Osteoblast (primary cell): ENCODE results near the gene PRKCSH. TPM values are rescaled to one million over a fixed set of nuclear protein-coding genes. Genes with fewer than 3 reads are reported as not detected.
"Not testable (repeated sequence)": the region's sequence is repeated elsewhere in the genome, so short reads cannot be mapped to it uniquely, and the experiment has no call there.

Experiments used
- DNase-seq: peaks from one replicate; pipeline ENCODE4 v3.0.0; 2011; ENCODE audit warnings: low spot score, mixed read lengths; ENCODE audit not compliant: insufficient read length; ENCODE audit errors: missing footprints
- H2AFZ ChIP-seq: 2 replicates; pipeline ENCODE4 v1.6.0; 2011; ENCODE audit warnings: mild to moderate bottlenecking, low read length
- H3K27ac ChIP-seq: 2 replicates; pipeline ENCODE4 v1.5.1; 2011; ENCODE audit warnings: mild to moderate bottlenecking, low read depth, low read length, moderate library complexity
- H3K27me3 ChIP-seq: 2 replicates; pipeline ENCODE4 v1.6.0; 2012; ENCODE audit warnings: mild to moderate bottlenecking, control low read depth, inconsistent platforms, low read length, moderate library complexity; ENCODE audit not compliant: insufficient read depth
- H3K36me3 ChIP-seq: 2 replicates; pipeline ENCODE4 v1.5.1; 2011; ENCODE audit warnings: mild to moderate bottlenecking, low read length, control low read depth, moderate library complexity; ENCODE audit not compliant: insufficient read depth
- H3K4me1 ChIP-seq: 2 replicates; pipeline ENCODE4 v1.5.1; 2011; ENCODE audit warnings: mild to moderate bottlenecking, low read length, control low read depth, moderate library complexity; ENCODE audit not compliant: insufficient read depth
- H3K4me2 ChIP-seq: 2 replicates; pipeline ENCODE4 v1.6.0; 2011; ENCODE audit warnings: mild to moderate bottlenecking, low read length; ENCODE audit not compliant: insufficient read depth
- H3K4me3 ChIP-seq: fragments of 200-600 bp; sonication (generic); 3 replicates; pipeline ENCODE4 v1.5.1; 2012; ENCODE audit warnings: mild to moderate bottlenecking, low read length, inconsistent platforms; ENCODE audit not compliant: insufficient read depth
- H3K79me2 ChIP-seq: 2 replicates; pipeline ENCODE4 v1.6.0; 2012; ENCODE audit warnings: mild to moderate bottlenecking, low read length, control low read depth, inconsistent platforms; ENCODE audit not compliant: insufficient read depth
- H3K9me3 ChIP-seq: 2 replicates; pipeline ENCODE4 v1.5.1; 2011; ENCODE audit warnings: low read depth, low read length, control low read depth
- H4K20me1 ChIP-seq: 2 replicates; pipeline ENCODE4 v1.6.0; 2012; ENCODE audit warnings: mild to moderate bottlenecking, low read length, control low read depth; ENCODE audit not compliant: insufficient read depth
- CTCF ChIP-seq: IDR thresholded peaks from 2 replicates; pipeline ENCODE4 v1.5.1; 2011; ENCODE audit warnings: mild to moderate bottlenecking, low read depth, low read length, moderate library complexity; ENCODE audit errors: extremely low read depth
- total RNA-seq: library from RNA; depleted of rRNA; stranded (reverse); fragments of >200 nt; gene quantifications from 2 replicates; pipeline ENCODE4 v1.2.3, GENCODE V29; 2012

The PRKCSH gene
- total RNA-seq, 1 donor: 117 TPM

GRCh38 chr19:11456659-11457058 lies 21.2 kb downstream of the PRKCSH start:
- Histone ChIP-seq H3K79me2 (no peaks in the 10 kb centered on the region), H3K9me3 (no peaks in the 10 kb centered on the region), H3K4me3 (no peak overlapping the region), H3K36me3 (no peaks in the 10 kb centered on the region), H3K4me2 (no peak overlapping the region), H3K27ac (no peak overlapping the region), H3K4me1 (no peaks in the 10 kb centered on the region), H3K27me3 (no peaks in the 10 kb centered on the region), H2AFZ (no peak overlapping the region), H4K20me1 (no peaks in the 10 kb centered on the region)
- TF ChIP-seq CTCF: no peak
- no peak for DNase-seq

- no peaks in the 10 kb centered on the region for H3K36me3 ChIP-seq
- H3K4me3 ChIP-seq: no peak overlapping the region
- H3K9me3 ChIP-seq: no peaks in the 10 kb centered on the region
- H3K27me3 ChIP-seq: no peaks in the 10 kb centered on the region
- no peaks in the 10 kb centered on the region for H3K79me2 ChIP-seq
- no peak overlapping the region for H3K4me2 ChIP-seq
- H3K4me1 ChIP-seq: no peaks in the 10 kb centered on the region
- no peak for TF ChIP-seq CTCF
- peak; percentile 82 for DNase-seq
- H3K27ac ChIP-seq: no peak overlapping the region
- H2AFZ ChIP-seq: no peak overlapping the region
- H4K20me1 ChIP-seq: no peaks in the 10 kb centered on the region
Measured at GRCh38 chr19:11457115-11457514, 21.7 kb downstream of the PRKCSH start.

GRCh38 chr19:11457831-11458230 lies 22.4 kb downstream of the PRKCSH start:
- no peak for TF ChIP-seq CTCF
- peak; percentile 57 for DNase-seq
- H2AFZ ChIP-seq: no peak overlapping the region

GRCh38 chr19:11458236-11458900 lies 22.9 kb downstream of the PRKCSH start:
- Histone ChIP-seq H3K27ac (no peak overlapping the region), H3K4me1 (no peaks in the 10 kb centered on the region), H3K79me2 (no peaks in the 10 kb centered on the region), H3K27me3 (no peaks in the 10 kb centered on the region), H3K4me2 (no peak overlapping the region), H4K20me1 (no peaks in the 10 kb centered on the region), H3K9me3 (no peaks in the 10 kb centered on the region), H3K4me3 (no peak overlapping the region), H3K36me3 (no peaks in the 10 kb centered on the region), H2AFZ (no peak overlapping the region)
- DNase-seq: peak; percentile 66
- no peak for TF ChIP-seq CTCF

More at GRCh38 chr19:11457831-11458230, 22.4 kb downstream of the PRKCSH start:
- Histone ChIP-seq H3K4me2 (no peak overlapping the region), H3K79me2 (no peaks in the 10 kb centered on the region), H3K9me3 (no peaks in the 10 kb centered on the region), H3K4me3 (no peak overlapping the region), H3K36me3 (no peaks in the 10 kb centered on the region), H4K20me1 (no peaks in the 10 kb centered on the region), H3K4me1 (no peaks in the 10 kb centered on the region), H3K27me3 (no peaks in the 10 kb centered on the region), H3K27ac (no peak overlapping the region)

- H3K4me2 ChIP-seq, H3K36me3 ChIP-seq, H2AFZ ChIP-seq, H3K4me1 ChIP-seq, H3K79me2 ChIP-seq, H3K9me3 ChIP-seq, DNase-seq, H3K27me3 ChIP-seq, H3K4me3 ChIP-seq, H3K27ac ChIP-seq, H4K20me1 ChIP-seq: not testable (repeated sequence)
Measured at GRCh38 chr19:11458912-11459311, 23.5 kb downstream of the PRKCSH start.
